ENCODE measurements around the gene NEK4.

GRCh38 chr3:52798376-52798977, 27.7 kb upstream of the NEK4 start:
- no peak for TF ChIP-seq CEBPB (IDR thresholded peaks at IDR 0.05)
- no peak for TF ChIP-seq CREB1 (IDR thresholded peaks at IDR 0.05; ENCODE audit: low read depth)
- no peak for TF ChIP-seq RAD21 (IDR thresholded peaks at IDR 0.05; ENCODE audit: low read depth)
- no peak for TF ChIP-seq REST (IDR thresholded peaks at IDR 0.05; ENCODE audit: low read depth)
- no peak for TF ChIP-seq NFIC (IDR thresholded peaks at IDR 0.05)
- no peak for TF ChIP-seq EP300 (IDR thresholded peaks at IDR 0.05; ENCODE audit: borderline replicate concordance)
- TF ChIP-seq TAF1 (IDR thresholded peaks at IDR 0.05; ENCODE audit: low read depth): no peak
- TF ChIP-seq TCF12 (IDR thresholded peaks at IDR 0.05; ENCODE audit: low read depth): no peak

Data from Ishikawa (cell line).